HG02973 (cell line): ENCODE results near the gene CAB39.

Experiments used
- ATAC-seq: cut with Tn5 transposase; IDR thresholded peaks from one replicate; pipeline ENCODE4 v1.9.1; 2021; ENCODE audit warnings: moderate library complexity; ENCODE audit not compliant: unreplicated experiment

CAB39 gene

DNA sequence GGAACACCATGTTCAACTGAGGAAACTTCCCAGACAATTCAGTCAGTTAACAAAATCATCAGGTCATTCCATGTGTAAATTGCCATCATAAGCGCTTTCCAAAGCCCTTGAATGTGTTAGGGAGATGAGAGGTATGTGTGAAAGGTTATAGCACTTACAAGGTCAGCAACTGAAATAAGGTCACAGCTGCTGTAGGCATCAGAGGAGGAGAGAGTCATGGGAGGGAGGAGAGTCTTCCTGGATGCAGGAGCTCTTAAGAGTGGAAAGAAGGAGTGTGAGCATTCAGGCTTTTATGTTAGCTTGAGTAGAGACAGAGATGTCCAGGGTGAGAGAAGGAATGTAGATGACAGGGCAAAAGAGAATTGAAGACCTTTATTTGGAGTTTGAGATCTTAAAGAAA lies 67.0 kb downstream of the CAB39 start:
- ATAC-seq: no peak

DNA sequence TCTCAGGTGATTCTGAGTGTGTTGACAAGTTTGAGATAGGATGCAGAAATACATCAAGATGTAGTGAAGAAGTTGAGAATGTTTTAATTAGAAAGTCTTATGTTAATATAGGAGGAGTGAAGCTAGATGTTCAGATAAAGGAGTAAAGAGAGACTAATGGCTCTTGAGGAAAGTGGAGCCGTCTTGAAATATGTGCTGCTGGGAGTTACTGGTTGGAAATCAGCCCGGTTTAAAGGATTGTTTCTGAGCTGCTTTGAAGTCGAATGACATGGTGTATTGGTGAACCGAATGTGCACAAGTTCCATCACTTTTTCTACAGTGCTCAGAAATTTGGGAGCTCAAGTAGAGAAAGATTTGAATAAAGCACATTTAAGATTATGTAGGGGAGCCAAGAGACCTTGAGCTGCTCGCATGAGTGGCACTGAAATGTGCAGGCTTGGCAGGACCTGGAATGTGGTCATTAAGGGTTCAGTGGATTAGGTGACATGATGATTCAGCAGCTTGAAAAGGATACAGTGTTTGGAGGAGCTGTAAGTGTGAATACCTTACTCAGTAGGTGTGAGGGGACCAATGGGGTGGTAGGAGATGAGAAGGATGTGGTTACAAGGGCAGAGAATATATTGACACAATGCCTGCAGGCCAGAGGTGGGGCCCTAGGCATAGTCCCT lies 68.6 kb downstream of the CAB39 start:
- ATAC-seq: no peak

DNA sequence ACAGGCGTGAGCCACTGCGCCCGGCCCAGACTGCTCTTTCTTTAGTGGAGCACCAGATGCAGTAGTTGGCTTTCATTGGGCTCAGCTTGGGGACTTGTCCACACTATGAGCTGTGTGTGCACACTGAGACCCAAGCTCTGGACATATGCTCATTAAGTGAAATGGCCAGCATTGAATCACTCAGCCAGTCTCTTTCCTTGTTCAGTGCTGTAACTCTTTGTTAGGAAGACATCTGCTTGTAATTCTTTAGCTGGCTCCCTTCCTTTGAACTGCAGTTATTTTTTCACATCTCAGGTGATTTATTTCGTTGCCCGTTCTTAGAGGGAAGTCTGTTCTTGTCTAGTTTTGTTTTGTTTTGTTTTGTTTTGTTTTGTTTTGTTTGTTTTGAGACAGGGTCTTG lies 70.5 kb downstream of the CAB39 start:
- no peak for ATAC-seq

DNA sequence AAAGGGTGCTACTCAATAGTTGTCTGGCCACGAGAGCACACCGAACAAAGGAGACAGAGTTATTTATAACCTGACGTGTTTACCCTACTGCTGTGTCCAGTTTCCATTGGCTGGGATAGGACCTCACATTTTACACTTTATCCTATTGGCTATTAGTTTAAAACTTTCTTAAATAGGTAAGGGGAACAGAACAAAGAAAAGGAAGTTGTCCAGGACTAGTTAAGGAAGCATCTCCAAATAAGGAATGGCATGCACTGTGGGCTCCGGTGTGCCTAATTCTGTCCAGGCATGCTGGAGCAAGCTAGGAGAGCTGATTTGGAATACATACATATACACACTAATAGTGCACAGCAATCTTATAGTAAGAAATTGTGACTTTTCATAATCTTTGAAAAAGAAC lies 72.2 kb downstream of the CAB39 start:
- ATAC-seq: no peak

DNA sequence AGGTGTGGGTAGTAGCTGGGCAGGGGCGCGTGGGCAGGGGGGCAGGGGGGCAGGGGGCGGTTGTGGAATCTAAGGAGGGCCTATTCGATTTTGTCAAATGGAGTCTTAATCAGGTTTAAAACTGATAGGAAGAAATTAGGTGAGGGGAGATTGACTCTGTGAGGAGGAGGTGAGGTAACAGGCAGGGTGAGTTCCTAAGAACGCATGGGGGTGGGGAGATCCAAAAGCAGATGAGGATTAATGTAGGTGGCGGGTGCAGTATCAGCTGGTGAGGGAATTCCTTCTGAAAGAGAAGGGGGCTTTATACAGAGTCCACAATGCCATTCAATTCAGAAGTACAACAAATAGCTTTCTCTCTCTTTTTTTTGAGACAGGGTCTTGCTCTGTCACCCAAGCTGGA lies 72.7 kb downstream of the CAB39 start:
- ATAC-seq: no peak

DNA sequence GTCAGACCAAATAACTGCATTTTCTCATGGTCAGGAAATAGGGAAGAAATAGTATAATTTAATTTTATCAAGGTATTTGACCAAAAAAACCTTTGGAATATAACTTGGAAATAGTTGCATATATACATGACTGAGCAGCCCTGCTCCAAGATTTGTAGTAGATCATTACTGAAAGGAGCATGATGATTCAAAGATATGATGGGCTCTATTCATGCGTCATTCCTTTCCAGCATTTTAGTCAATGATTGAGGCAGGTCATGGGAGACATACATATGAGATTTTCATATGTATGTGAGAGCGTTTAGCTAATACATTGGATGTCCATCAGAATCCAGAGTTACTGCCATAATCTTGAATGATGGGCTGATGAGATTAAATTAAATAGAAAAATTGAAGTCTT lies 74.5 kb downstream of the CAB39 start:
- no peak for ATAC-seq

DNA sequence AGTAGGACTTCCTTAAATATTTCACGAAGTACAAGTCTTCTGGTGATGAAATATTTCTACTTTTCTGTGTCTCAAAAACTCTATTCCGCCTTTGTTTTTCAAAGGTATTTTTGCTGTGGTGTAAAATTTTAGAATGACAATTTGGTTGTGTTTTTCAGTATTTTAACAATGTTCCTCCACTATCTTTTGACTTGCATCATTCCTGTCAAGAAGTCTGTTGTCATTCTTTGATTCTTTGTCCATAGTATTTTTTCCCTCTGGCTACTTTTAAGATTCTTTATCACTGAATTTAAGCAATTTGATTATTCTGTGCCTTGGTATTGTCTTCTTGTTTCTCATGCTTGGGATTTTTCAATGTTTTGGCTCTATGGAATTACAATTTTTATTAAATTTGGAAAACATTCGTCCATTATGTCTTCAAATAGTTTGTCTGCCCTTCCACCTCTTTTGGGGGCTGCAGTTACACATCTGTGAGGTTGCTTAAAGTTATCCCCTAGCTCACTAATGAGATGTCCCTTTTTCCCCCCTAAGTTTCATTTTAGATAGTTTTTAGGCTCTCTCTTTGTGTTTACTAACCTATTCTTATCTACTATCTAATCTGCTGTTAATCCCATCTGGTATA lies 76.0 kb downstream of the CAB39 start:
- no peak for ATAC-seq

DNA sequence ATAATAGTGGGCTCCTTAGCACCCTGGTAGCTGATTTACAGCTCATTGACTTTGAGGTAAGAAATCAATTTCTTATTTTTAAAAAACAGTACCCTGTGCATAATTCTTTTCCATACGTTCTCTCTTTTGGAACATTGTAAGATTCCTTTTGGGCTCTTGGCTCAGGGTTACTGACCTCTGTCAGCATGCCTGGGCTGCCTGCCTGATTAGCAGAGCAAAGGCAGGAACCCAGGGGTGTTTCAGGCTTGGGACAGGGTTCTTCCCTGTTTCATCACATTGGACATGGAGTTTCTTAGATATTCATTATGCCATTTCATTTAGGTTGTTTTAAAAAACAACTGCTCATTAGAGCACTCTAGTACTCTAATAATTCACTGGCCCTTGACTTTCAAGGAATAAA lies 78.3 kb downstream of the CAB39 start:
- no peak for ATAC-seq

DNA sequence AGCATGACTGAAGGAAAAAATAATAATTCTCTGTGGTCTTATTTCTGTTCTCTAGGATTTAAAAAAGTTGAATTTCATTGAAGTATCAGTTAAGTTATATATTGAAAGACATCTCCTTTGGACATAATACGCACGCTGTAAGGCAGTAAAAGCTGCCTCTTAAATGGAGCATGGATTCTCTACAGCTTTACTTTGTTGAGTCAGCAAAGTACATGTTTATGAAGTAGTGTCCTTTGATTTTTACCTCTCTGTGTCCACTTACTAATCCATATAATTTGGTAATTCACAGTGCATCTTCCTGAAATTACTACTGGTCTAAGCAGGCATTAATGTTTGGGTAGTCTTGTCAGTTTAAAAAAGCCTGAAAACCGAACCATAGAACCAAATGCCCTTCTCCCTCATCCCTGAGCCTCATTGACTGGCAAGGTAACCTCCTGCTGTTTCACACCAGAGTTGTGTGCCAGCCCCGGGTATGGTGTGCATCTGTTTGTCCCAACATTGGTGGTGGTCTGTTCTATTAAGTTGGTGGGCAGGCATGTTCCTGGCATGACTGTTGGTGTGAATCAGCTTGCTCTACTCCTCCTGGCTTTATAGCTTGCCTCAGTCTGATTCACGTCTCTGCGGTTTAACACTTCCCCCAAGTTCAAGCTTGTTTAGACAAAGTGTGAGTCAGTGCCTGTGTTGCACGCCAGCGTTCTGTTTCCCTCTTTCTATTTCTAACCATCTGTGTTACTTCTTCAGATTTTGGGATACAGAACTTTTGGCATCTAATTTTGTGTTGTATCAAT lies 81.1 kb downstream of the CAB39 start:
- ATAC-seq: peak; percentile 46

DNA sequence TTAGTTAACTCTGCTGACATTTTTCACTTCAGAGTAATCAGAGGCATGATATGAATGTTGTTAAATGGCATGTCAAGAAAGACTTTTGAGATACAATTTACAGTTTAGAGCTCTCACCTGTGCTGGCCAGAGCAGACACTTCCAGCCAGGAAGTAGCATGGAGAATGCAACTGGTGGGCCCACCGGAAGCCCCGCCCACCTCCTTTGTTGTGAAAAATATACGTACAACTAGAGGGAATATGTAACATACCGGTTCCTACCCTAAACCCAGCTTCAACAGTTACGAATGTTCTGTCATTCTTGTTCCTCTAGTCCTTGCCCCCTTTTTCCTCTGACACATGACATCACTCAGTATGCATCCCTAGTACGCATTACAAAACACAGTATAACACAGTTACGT lies 81.9 kb downstream of the CAB39 start:
- ATAC-seq: no peak

DNA sequence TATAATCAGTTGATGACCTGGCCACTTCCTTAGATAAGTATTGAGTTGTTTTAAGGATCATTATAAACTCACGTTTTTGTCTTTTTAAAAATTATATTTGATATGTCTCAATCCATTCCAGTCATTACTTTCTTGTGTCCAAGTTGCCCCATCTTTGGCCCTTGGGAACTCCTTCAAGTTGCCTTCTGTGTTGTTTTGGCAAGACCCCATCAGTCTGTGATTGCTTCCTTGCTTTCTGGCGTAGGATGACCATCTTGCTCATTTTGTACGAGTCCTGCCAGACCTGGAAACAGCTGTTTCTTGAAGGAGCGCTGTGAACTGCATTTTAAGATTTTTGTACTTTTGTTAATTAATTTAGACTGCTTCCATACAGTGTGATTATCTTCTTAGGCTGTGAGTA lies 83.2 kb downstream of the CAB39 start:
- ATAC-seq: no peak

DNA sequence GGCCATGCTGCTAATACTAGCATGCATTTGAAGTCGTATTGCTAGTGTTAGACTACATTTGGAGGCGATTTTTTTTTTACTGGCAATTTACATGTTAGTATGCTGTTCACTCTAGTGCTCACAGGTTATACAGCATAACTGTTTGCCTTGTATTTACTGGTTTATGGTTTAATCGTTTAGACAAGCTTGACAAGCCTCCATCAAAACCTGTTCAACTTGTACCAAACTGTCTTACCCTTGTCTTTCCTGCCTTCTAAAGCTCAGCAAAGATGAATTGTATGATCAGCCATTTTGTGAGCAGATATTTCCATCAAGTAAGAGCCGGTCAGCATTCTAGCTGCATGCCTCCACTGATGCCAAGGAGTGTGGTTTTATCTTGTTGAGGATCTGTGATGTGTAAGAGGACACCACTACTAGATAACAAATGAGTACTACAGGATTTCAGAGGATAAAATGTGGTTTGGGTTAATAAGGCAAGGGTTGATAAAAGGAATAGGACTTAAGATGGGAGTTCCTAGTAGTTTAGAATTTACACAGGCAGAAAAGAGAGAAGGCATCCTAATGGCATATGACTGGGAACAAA lies 83.7 kb downstream of the CAB39 start:
- no peak for ATAC-seq

DNA sequence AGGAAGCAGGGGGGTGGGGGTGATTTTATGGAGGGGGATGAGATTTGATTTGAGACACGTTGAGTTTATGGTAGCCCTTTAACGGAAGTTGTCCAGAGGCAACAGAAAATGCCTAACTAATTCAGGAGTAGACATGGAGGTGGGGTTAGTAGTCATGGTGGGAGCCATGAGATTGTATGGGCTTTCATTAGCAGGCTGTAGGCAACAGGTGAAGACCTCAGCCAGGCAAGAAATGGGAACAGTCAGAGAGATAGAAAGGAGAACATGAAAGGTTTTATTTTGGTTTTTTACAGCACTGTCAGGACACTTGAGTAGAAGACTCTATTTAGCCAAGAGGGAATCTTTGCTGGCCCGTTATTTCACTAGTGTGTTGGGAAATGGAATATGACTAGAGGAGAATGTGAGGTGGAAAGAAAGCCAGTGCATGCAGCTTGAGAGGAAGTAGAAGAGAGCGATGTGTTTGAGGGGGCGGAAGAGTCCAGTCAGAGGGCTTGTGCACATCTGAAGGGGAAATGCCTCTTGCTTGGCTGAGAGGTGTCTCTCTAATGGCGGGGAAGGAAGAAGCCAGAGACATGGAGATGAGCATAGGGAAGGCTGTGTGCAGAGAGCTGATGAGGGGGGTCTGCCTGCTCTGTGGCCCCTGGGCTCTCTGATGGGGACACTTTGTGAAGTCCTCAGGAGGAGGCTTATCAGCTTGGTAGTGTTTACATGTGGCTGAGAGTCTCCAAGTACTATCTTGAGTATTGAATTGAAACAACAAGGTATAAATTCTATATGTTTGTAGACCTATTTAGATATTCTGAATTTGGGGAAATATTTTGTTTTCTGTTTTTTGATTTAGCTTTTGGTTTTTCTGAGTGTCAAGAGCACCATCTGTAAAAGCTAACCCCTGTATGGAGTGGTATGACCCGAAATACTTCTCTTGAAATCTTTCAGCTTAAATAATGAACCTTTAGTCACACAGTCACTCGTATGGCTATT lies 85.2 kb downstream of the CAB39 start:
- no peak for ATAC-seq

DNA sequence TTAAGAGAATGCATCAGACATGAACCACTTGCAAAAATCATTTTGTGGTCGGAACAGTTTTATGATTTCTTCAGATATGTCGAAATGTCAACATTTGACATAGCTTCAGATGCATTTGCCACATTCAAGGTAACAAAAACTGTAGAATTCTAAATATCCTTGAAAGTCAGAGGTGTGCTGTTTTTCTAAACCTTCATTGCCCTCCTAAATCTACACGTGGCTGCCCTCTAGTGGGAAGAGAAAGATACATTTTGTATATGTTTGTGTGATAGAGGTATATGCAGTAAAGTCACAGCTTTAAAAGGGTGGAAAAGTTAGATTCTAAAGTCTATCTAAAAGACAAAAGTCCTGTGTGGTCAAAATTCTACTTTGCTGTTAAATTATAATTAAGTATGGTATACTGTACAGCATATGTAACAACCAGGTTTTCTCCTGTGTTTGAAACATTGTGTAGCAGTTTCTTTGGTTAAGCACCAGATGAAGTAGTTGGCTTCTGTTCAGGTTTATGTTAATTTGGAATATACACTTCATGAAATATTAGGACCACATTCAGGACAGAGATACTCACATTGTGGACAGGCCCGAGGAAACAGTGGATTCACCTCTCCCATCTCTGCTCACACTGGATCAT lies 86.2 kb downstream of the CAB39 start:
- no peak for ATAC-seq

DNA sequence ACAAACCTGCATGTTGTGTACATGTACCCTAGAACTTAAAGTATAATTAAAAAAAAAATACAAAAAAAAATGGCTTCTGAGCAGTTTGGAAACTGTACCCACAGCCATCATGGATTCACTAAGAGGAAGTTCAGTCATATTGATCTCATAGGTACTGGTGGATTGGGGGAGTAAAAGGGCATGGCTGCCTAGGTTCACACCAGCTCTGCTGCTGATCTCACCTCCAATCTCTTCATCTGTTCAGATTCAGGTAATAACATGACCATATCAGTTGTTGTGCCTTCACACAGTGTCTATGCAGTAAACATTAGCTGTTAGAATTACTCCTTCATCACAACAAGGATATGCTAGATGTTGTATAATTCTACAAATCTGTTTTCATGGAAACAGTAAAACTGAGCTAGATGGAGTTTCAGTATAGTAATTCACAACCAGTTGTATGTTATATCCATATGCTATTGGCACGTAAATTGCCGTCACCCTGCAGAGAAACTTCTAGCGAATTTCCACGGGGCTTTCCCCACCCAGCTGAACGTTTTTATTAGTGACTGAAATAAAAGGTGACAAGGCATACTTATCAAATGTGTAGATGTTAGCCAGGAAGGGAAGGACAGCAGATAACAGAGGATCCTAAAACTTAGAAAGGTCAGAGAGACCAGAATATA lies 92.8 kb downstream of the CAB39 start:
- ATAC-seq: no peak

DNA sequence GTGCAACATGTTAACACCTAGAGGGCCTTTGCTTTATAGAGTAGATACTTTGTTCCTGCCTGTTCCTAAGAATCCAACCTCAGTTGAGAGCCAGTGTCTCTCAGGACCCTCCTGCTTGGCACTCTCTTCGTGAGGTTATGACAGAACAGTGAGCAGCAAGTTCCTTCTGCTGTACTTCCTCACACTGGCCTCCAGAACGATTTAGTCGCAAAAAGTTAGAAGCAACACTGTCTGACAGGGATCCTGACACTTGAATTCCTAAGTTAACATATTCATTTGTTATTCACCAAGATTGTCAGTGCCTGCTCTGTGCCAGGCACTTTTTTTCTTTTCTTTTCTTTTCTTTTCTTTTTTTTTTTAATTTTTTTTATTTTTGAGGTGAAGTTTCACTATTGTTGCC lies 95.1 kb downstream of the CAB39 start:
- no peak for ATAC-seq

DNA sequence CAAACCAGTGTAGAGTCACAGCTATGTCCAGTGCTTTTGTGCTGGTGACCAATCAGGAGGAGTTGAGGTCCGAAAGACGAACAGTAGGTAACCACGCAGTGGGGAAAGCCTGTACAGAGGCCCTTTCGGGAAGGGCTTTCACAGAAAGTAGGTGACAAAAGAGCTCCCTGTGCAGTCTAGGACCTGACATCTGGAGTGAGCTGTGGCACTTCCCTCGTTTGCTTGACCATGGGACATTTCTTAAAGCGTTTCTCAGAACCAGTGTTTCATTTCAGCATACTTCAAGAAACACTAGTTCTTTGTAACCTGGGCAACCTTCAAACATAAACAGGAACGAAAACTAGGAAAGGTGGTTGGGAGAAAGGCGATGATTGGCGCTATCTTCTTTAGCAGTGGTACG lies 96.4 kb downstream of the CAB39 start:
- ATAC-seq: no peak

DNA sequence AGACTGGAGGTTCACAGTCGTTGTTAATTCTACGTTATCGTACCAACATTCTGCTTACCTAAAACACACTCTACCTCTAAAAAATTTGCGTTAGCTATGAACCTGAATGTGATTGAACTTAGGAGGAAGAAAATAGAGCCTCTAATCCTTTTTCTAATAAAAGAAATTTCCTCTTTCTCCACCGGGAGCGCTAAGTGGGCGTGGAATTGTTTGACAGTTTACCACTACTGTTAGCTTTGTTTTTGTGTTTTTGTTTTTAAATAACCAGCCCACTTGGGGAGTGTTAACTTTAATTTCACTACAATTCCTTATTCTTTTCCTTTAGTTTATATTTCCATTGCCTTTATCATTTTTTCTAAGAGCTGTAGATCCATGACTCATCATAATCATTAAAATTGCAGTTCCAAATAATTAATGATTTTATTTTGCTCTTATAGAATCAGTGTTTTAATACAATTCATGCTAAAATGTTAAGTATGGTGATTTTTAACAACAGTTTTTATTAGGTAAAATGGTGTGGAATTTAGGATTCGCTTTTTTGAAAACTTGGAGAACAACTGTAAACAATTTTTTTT lies 97.1 kb downstream of the CAB39 start:
- ATAC-seq: no peak

DNA sequence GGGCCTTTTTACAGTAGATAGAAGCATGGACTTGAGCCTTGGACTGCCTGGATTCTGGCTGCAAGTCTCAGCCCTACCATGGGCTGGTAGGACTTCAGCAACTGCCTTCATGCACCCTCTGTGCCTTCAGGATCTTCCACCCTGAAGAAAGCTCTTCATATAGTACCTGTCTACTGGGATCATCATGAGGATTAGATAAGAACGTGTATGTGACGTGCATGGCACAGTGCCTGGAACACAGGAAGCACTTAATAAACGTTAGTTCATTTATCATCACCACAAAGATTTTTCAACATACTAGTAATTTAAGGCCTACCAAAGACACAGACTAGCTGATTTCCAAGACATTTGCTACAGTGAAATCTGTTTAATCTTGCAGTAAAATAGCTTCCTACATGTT lies 98.9 kb downstream of the CAB39 start:
- no peak for ATAC-seq
